Measurements from ENCODE around the gene ARMH4.
A peak's percentile ranks its signal among the peaks of the same experiment; 100 is the strongest.

Gene ARMH4

DNA sequence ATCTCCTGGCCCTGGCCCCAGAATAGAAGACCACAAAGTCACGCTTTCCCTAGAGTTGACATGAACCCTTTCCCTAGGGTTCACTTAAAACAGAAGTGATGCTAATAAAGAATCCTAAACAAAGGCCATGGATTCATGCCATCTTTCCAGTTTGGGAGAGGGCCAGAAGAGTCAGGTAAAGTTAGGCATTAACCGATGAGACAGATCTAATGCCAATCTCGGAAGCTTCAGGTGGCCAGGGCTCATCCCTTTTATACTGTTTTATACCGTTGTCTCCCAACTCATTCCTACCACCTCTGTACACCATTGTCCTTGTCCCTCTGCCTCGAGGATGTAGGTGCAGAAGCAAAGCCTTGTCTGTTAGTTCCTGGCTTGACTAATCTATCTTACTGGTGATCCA is 25.1 kb upstream of the ARMH4 start:
- H3K27ac ChIP-seq (ENCODE audit: low read depth, low read length): no peak overlapping the region
- no peaks in the 10 kb centered on the region for H3K9me3 ChIP-seq (ENCODE audit: control insufficient read depth in 1 of 2, low read length in 2 of 2)

DNA sequence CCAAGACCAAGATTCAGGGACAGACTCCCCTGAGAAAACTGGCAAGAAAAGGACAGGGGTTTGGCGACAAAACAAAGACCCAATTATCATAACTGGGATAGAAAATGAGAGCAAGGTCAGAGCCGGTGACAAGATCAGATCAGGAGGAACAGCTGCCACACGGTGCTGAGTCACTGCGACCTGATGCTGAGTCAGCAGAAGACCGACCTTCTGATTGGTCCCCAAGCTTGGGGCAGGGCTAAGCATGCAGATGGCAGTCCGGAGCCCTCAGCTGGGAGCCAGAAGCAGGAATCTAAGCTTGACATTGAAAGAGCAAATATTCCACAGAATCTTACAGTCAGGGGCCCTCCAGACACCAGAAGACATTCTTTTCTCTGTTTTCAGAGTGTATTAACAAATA is 19.1 kb upstream of the ARMH4 start:
- H3K36me3 ChIP-seq (ENCODE audit: control insufficient read depth in 1 of 2, insufficient read depth in 2 of 2, low read length in 2 of 2): no peaks in the 10 kb centered on the region
- no peaks in the 10 kb centered on the region for H3K27me3 ChIP-seq (ENCODE audit: control insufficient read depth in 1 of 2, insufficient read depth in 2 of 2, low read length in 2 of 2)
- H3K9me3 ChIP-seq (ENCODE audit: control insufficient read depth in 1 of 2, low read length in 2 of 2): no peaks in the 10 kb centered on the region
- no peak overlapping the region for H3K27ac ChIP-seq (ENCODE audit: low read depth, low read length)
- no peaks in the 10 kb centered on the region for H3K4me1 ChIP-seq (ENCODE audit: control insufficient read depth in 1 of 2, insufficient read depth in 2 of 2, low read length in 2 of 2)
- H3K4me3 ChIP-seq (ENCODE audit: low read depth in 1 of 2, low read length in 2 of 2): no peak overlapping the region
- H3K9ac ChIP-seq (ENCODE audit: low read depth in 1 of 2, low read length in 2 of 2): no peak overlapping the region

More for the DNA sequence above, 25.1 kb upstream of the ARMH4 start:
- Histone ChIP-seq H3K36me3 (ENCODE audit: control insufficient read depth in 1 of 2, insufficient read depth in 2 of 2, low read length in 2 of 2) (no peaks in the 10 kb centered on the region), H3K4me3 (ENCODE audit: low read depth in 1 of 2, low read length in 2 of 2) (no peak overlapping the region), H3K27me3 (ENCODE audit: control insufficient read depth in 1 of 2, insufficient read depth in 2 of 2, low read length in 2 of 2) (no peaks in the 10 kb centered on the region), H3K9ac (ENCODE audit: low read depth in 1 of 2, low read length in 2 of 2) (no peak overlapping the region), H3K4me1 (ENCODE audit: control insufficient read depth in 1 of 2, insufficient read depth in 2 of 2, low read length in 2 of 2) (no peaks in the 10 kb centered on the region)

DNA sequence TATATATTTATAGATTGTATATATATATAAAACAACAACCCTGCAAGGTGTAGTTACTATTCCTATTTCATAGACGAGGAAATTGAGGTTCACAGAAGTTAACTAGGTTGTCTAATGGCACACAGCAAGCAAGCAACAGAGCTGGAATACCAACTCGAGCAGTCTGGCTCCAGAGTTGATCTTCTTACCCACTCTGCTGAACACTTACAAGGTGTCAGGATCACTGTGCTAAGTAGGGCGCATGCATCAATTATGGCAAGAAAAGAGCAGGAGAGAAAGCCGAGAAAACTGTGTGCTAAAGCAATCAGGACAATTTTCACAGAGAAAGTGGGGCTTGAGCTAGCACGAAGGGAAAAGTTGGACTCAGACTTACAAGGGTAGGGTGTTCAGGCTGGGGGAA is 15.9 kb upstream of the ARMH4 start:
- Histone ChIP-seq H3K27ac (ENCODE audit: low read depth, low read length) (no peak overlapping the region), H3K27me3 (ENCODE audit: control insufficient read depth in 1 of 2, insufficient read depth in 2 of 2, low read length in 2 of 2) (no peaks in the 10 kb centered on the region)

DNA sequence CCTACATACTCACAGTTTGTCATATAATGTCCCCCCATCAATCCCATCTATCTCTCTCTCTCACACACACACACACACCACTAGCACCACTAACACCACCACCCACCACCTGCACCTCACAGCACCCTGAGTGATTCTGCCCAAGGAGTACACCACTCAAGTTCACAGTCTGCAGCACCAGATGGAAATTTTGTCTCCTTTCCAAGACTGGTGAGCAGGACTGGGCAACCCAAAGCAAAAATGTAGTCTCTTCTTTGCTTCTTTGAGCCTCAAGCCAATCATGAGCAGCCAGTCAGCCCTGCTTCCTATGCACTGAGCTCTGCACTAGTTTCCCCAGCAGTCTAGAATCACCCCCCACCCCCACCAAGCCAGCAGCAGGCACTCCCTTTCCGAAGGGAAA is 15.0 kb upstream of the ARMH4 start:
- Histone ChIP-seq H3K36me3 (ENCODE audit: control insufficient read depth in 1 of 2, insufficient read depth in 2 of 2, low read length in 2 of 2) (no peaks in the 10 kb centered on the region), H3K9me3 (ENCODE audit: control insufficient read depth in 1 of 2, low read length in 2 of 2) (no peaks in the 10 kb centered on the region), H3K9ac (ENCODE audit: low read depth in 1 of 2, low read length in 2 of 2) (no peak overlapping the region), H3K27ac (ENCODE audit: low read depth, low read length) (no peak overlapping the region), H3K4me1 (ENCODE audit: control insufficient read depth in 1 of 2, insufficient read depth in 2 of 2, low read length in 2 of 2) (no peaks in the 10 kb centered on the region), H3K27me3 (ENCODE audit: control insufficient read depth in 1 of 2, insufficient read depth in 2 of 2, low read length in 2 of 2) (no peaks in the 10 kb centered on the region), H3K4me3 (ENCODE audit: low read depth in 1 of 2, low read length in 2 of 2) (no peak overlapping the region)

More for the DNA sequence above, 15.9 kb upstream of the ARMH4 start:
- no peaks in the 10 kb centered on the region for H3K36me3 ChIP-seq (ENCODE audit: control insufficient read depth in 1 of 2, insufficient read depth in 2 of 2, low read length in 2 of 2)
- no peak overlapping the region for H3K4me3 ChIP-seq (ENCODE audit: low read depth in 1 of 2, low read length in 2 of 2)
- no peaks in the 10 kb centered on the region for H3K4me1 ChIP-seq (ENCODE audit: control insufficient read depth in 1 of 2, insufficient read depth in 2 of 2, low read length in 2 of 2)
- no peak overlapping the region for H3K9ac ChIP-seq (ENCODE audit: low read depth in 1 of 2, low read length in 2 of 2)
- H3K9me3 ChIP-seq (ENCODE audit: control insufficient read depth in 1 of 2, low read length in 2 of 2): no peaks in the 10 kb centered on the region

DNA sequence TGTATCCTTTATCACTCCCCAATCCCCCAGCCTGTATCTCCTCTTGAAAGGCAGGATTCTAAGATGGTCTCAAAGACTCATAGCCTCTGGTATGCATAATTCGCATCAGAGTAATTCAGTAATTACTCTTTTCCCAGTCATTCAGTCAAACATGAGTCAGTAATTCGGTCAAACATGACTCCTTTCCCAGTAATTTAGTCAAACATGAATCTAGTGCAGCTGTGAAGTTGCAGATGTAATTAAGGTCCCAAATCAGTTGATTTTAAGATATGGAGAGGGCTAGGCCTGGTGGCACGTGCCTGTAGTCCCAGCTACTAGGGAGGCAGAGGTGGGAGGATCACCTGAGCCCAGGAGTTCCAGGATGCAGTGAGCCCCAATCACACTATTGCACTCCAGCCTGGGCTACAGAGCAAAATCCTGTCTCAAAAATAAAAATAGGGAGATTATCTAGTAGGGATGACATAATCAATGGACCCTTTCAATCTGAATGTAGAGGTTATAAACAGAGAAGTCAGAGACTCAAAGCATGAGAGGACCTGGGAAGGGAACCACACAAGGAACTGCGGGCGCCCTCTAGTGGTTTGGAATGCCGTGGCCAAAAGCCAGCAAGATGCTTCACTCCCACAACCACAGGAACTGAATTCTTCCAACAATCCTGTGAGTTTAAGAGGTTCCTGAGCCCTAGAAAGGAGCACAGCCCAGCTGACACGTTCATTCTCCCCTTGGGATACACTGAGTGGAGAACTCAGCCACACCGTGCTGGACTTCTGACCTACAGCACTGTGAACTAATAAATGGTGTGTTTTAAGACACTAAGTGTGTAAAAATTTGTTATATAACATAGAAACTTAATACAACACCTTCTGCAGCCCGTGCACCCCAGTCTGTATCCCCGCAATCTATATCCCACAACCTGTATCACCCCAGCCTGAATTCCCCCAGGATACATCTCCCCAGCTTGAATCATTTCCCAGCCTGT is 14.3 kb upstream of the ARMH4 start:
- Histone ChIP-seq H3K4me3 (ENCODE audit: low read depth in 1 of 2, low read length in 2 of 2) (no peak overlapping the region), H3K4me1 (ENCODE audit: control insufficient read depth in 1 of 2, insufficient read depth in 2 of 2, low read length in 2 of 2) (no peaks in the 10 kb centered on the region), H3K27ac (ENCODE audit: low read depth, low read length) (no peak overlapping the region), H3K9me3 (ENCODE audit: control insufficient read depth in 1 of 2, low read length in 2 of 2) (no peaks in the 10 kb centered on the region), H3K36me3 (ENCODE audit: control insufficient read depth in 1 of 2, insufficient read depth in 2 of 2, low read length in 2 of 2) (no peaks in the 10 kb centered on the region), H3K27me3 (ENCODE audit: control insufficient read depth in 1 of 2, insufficient read depth in 2 of 2, low read length in 2 of 2) (no peaks in the 10 kb centered on the region), H3K9ac (ENCODE audit: low read depth in 1 of 2, low read length in 2 of 2) (no peak overlapping the region)

DNA sequence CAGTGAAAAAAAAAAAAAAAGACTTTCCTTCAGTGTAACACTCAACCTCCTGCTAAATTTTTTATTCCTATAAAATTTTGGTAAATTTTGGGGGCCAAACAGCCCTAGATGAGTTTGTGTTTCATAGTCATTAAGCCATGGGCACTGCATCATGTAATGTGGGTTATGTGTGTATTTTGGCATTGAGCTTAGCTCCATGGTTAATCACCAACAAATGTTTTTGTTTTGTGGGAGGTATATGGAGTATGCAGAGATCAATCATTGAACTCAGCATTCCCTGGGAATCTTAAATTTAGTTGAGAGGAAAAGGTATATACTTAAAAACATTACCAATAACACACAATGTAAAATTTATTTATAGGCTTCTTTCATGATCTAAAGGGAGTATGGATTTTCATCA is 8.5 kb upstream of the ARMH4 start:
- no peak overlapping the region for H3K27ac ChIP-seq (ENCODE audit: low read depth, low read length)
- no peaks in the 10 kb centered on the region for H3K36me3 ChIP-seq (ENCODE audit: control insufficient read depth in 1 of 2, insufficient read depth in 2 of 2, low read length in 2 of 2)
- H3K4me3 ChIP-seq (ENCODE audit: low read depth in 1 of 2, low read length in 2 of 2): no peak overlapping the region
- H3K4me1 ChIP-seq (ENCODE audit: control insufficient read depth in 1 of 2, insufficient read depth in 2 of 2, low read length in 2 of 2): no peaks in the 10 kb centered on the region
- no peaks in the 10 kb centered on the region for H3K9me3 ChIP-seq (ENCODE audit: control insufficient read depth in 1 of 2, low read length in 2 of 2)
- H3K27me3 ChIP-seq (ENCODE audit: control insufficient read depth in 1 of 2, insufficient read depth in 2 of 2, low read length in 2 of 2): no peaks in the 10 kb centered on the region
- no peak overlapping the region for H3K9ac ChIP-seq (ENCODE audit: low read depth in 1 of 2, low read length in 2 of 2)

DNA sequence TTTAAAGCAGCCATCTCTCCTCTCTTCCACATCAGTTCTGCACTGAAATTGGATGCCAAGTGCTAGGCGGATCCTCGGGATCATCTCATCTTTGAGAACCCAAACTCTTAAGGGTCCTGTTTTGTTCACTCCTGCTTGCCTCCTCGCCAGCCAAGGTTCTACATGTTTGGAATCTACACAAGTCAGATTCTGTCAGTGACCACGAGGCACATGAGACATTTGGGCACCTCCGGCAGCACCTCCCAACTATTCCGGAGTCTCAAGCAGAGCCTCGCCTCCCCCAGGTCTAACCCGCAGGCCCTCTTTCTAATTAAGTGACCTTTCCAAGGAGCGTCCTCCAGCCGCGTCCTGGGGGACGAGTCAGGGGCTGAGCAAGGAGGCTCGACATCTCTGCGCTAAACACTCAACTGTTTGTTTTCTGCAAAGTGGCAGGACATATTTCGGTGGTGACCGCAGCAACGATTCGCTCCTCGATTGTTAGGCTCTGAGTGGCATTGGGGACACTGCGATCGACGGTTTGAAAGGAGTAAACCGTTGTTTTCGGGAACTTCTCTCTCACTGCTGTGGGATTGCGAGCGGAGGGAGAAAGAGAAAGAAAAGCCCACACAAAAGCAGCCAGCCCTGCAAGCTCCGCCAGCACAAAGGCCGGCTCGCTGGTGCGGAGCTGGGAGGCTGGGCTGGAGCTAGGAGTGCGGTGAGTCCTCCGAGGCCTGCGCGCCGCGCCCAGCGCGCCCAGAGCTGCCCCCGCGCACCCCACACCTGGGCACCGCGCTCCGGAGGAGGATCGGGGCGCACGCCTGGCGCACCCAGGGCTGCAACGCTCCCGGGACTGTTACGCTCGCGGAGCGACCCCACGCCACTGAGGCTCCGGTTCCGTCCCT is 640 bp downstream of the ARMH4 start:
- H3K4me3 ChIP-seq (ENCODE audit: low read depth in 1 of 2, low read length in 2 of 2): peak overlapping the region; percentile 68 to 85
- H3K27me3 ChIP-seq (ENCODE audit: control insufficient read depth in 1 of 2, insufficient read depth in 2 of 2, low read length in 2 of 2): peaks cover 10 to 30% of the 10 kb centered on the region in 2 donors
- no peaks in the 10 kb centered on the region for H3K9me3 ChIP-seq (ENCODE audit: control insufficient read depth in 1 of 2, low read length in 2 of 2)
- H3K4me1 ChIP-seq (ENCODE audit: control insufficient read depth in 1 of 2, insufficient read depth in 2 of 2, low read length in 2 of 2): peaks cover 11 to 16% of the 10 kb centered on the region in 2 donors
- no peak overlapping the region for H3K27ac ChIP-seq (ENCODE audit: low read depth, low read length)
- peak overlapping the region in 1 of 2 donors; percentile 2 for H3K9ac ChIP-seq (ENCODE audit: low read depth in 1 of 2, low read length in 2 of 2)
- H3K36me3 ChIP-seq (ENCODE audit: control insufficient read depth in 1 of 2, insufficient read depth in 2 of 2, low read length in 2 of 2): no peaks in the 10 kb centered on the region

GRCh38 chr14:58150243-58150805 is 1.7 kb downstream of the ARMH4 start:
- H3K9ac ChIP-seq (ENCODE audit: low read depth in 1 of 2, low read length in 2 of 2): no peak overlapping the region
- no peak overlapping the region for H3K27ac ChIP-seq (ENCODE audit: low read depth, low read length)
- H3K9me3 ChIP-seq (ENCODE audit: control insufficient read depth in 1 of 2, low read length in 2 of 2): no peaks in the 10 kb centered on the region
- H3K4me1 ChIP-seq (ENCODE audit: control insufficient read depth in 1 of 2, insufficient read depth in 2 of 2, low read length in 2 of 2): peaks cover 11 to 16% of the 10 kb centered on the region in 2 donors
- no peaks in the 10 kb centered on the region for H3K36me3 ChIP-seq (ENCODE audit: control insufficient read depth in 1 of 2, insufficient read depth in 2 of 2, low read length in 2 of 2)
- H3K27me3 ChIP-seq (ENCODE audit: control insufficient read depth in 1 of 2, insufficient read depth in 2 of 2, low read length in 2 of 2): peaks cover 10 to 30% of the 10 kb centered on the region in 2 donors
- no peak overlapping the region for H3K4me3 ChIP-seq (ENCODE audit: low read depth in 1 of 2, low read length in 2 of 2)

GRCh38 chr14:58149196-58149595 is 2.8 kb downstream of the ARMH4 start:
- no peak overlapping the region for H3K9ac ChIP-seq (ENCODE audit: low read depth in 1 of 2, low read length in 2 of 2)
- peaks cover 11 to 16% of the 10 kb centered on the region in 2 donors for H3K4me1 ChIP-seq (ENCODE audit: control insufficient read depth in 1 of 2, insufficient read depth in 2 of 2, low read length in 2 of 2)
- no peaks in the 10 kb centered on the region for H3K9me3 ChIP-seq (ENCODE audit: control insufficient read depth in 1 of 2, low read length in 2 of 2)
- no peak overlapping the region for H3K4me3 ChIP-seq (ENCODE audit: low read depth in 1 of 2, low read length in 2 of 2)
- no peak overlapping the region for H3K27ac ChIP-seq (ENCODE audit: low read depth, low read length)
- H3K27me3 ChIP-seq (ENCODE audit: control insufficient read depth in 1 of 2, insufficient read depth in 2 of 2, low read length in 2 of 2): peaks cover 10 to 30% of the 10 kb centered on the region in 2 donors
- no peaks in the 10 kb centered on the region for H3K36me3 ChIP-seq (ENCODE audit: control insufficient read depth in 1 of 2, insufficient read depth in 2 of 2, low read length in 2 of 2)

Data from duodenal mucosa (tissue), 2 donors.